ENCODE results near the gene FSTL3.
A peak's percentile ranks its signal among the peaks of the same experiment; 100 is the strongest.
"Not testable (repeated sequence)": the region's sequence is repeated elsewhere in the genome, so short reads cannot be mapped to it uniquely, and the experiment has no call there.

The FSTL3 gene

DNA sequence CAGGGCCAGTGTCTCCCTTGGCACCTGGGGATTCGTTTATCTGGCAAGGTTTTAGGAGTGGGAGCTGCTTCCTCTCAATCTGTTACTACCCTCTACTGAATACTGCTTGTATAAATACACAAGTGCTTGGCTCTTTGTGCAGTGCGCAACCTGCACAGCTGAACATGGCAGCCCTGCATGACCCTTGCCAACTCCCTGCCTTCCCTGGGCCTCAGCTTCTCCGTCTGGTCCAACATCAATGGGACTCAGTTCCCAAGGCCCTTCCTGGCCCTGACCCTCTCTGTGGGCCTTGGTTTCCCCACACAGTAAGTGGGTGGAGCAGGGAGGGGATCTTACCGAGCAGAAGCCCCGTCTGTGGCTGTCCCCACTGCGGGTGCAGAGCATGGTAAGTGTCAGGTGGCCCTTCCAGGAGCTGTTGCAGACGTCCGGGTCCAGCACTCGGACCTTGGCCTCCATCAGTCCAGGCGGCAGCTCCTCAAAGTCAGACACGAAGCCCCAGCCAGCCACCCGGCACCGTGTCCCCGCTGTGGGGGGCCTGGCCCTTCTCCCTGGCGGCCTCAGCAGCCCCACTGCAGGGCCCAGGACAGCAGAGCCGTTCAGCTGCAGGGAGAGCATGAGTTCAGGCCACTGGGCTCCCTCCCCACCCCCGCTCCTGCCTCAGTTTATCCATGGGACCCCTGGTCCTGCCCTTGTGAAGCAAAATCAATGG, 10.6 kb downstream of the FSTL3 start:
- no peak for DNase-seq

DNA sequence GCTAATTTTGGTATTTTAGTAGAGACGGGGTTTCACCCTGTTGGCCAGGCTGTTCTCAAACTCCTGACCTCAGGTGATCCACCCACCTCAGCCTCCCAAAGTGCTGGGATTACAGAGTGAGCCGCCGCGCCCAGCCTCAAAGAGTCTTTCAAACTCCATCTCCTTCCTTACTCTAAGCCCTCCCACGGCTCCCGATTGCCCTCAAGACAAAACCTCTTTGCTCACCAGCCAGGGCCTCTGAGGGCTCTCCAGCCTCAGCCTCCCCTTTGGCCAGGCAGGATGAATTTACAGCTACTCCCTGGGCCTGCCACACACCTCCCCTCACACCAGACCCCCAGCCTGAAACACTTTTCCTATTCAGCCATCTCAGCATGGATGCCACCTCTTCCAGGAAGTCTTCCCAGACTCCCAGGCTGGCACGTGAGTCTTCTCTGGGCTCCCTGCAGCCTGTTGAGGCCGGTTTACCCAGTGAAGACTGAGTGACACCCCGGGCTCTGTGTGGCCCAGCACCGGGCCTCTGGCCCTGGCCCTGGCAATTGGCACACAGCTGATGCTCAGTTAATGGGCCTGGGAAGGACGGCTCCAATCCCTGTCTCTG, 11.5 kb downstream of the FSTL3 start:
- DNase-seq, result no peak

GRCh38 chr19:688214-688613, 12.0 kb downstream of the FSTL3 start:
- no peak for DNase-seq

GRCh38 chr19:688992-689391, 12.8 kb downstream of the FSTL3 start:
- no peak for DNase-seq

DNA sequence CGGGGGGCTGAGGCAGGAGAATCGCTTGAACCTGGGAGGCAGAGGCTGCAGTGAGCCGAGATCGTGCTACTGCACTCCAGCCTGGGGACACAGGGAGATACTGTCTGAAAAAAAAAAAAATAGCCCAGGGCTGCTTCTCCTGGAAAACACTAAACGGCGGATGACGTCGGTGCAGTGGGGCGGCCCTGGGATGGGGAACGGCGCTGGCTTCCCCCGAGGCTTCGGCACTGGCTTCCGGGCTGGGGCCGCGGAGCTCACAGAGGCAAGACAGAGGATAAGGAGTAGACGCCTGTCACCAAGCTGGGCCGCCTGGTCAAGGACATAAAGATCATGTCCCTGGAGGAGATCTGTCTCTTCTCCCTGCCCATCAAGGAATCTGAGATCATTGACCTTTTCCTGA, 14.0 kb downstream of the FSTL3 start:
- DNase-seq, result no peak

DNA sequence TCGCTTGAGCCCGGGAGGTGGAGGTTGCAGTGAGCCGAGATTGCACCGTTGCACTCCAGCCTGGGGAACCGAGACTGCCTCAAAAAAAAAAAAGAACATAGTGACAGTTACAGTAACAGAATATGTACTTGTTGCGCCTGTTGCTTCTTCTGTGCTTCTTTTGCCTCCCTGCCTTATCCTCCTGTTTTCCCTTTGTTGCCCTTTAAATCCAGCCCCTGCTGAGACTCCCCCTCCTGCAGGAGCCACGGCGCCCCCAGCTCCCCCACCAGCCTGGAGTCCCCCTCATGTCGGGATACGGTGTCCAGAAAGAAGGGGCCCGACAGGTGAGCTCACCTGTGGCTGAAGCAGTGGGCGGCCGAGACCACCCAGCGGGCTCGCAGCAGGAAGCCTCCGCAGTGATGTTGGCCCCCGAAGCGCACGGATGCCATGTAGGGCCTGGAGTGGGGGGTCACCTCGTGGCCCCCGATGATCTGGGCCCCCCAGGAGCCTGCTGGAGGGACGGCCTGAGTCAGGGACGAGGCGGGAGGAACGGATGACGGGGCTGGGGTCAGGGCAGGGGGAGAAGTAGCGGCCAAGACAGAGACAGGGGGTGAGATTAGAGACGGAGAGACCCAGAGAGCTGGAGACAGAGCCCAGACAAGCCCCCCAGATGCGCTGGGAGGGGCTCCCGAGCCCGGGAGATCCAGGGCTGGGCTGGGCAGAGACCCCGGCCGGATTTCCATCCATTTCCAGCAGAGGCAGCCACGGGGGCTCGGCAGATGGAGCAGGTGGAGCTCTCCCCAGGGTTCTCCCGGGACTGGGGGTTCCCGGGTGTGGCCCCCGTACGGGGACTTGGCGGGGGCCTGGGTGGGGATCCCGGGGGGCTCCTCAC, 18.5 kb downstream of the FSTL3 start:
- no peak for DNase-seq

- DNase-seq, result no peak
Measured at GRCh38 chr19:695352-695949, 19.3 kb downstream of the FSTL3 start, which contains the start of gene PRSS57. PRSS57 (minus strand) TSS chr19:695452; CDS start chr19:695430, 22 bp downstream.

DNA sequence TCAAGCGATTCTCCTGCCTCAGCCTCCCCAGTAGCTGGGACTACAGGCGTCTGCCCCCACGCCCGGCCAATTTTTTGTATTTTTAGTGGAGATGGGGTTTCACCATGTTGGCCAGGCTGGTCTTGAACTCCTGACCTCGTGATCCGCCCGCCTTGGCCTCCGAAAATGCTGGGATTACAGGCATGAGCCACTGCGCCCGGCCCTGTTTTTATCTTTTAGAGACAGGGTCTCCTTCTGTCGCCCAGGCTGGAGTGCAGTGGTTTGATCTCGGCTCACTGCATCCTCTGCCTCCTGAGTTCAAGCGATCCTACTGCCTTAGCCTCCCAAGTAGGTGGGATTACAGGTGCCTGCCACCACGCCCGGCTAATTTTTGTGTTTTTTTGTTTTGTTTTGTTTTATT, 22.3 kb downstream of the FSTL3 start:
- DNase-seq, result not testable (repeated sequence)

GRCh38 chr19:699885-700284, 23.7 kb downstream of the FSTL3 start:
- not testable (repeated sequence) for DNase-seq

DNA sequence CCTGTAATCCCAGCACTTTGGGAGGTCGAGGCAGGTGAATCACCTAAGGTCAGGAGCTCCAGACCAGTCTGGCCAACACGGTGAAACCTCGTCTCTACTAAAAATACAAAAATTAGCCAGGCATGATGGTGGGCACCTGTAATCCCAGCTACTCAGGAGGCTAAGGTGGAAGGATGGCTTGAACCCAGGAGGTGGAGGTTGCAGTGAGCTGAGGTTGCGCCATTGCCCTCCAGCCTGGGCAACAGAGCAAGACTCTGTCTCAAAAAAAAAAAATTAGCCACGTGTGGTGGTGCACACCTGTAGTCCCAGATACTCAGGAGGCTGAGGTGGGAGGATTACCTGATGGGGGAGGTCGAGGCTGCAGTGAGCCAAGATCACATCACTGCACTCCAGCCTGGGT, 26.7 kb downstream of the FSTL3 start:
- DNase-seq, result not testable (repeated sequence)

- no peak for DNase-seq
Measured at GRCh38 chr19:703329-703650, 27.1 kb downstream of the FSTL3 start.

GRCh38 chr19:703651-704446, 27.7 kb downstream of the FSTL3 start:
- peak; percentile 78 for DNase-seq

DNA sequence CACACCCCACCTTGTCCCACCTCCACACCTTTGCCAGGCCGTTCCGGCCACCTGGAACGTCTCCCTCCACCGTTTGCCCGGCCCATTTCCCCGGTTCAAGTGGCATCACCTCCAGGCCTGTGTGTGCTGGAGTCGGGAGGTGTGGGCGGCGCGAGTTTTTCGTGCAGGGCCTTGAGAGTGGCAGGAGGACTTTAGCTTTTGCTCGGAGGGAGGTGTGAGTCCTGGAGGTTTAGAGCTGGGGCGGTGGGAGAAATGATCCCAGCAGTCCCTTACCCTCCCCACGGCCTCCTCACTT, 28.2 kb downstream of the FSTL3 start:
- no peak for DNase-seq

DNA sequence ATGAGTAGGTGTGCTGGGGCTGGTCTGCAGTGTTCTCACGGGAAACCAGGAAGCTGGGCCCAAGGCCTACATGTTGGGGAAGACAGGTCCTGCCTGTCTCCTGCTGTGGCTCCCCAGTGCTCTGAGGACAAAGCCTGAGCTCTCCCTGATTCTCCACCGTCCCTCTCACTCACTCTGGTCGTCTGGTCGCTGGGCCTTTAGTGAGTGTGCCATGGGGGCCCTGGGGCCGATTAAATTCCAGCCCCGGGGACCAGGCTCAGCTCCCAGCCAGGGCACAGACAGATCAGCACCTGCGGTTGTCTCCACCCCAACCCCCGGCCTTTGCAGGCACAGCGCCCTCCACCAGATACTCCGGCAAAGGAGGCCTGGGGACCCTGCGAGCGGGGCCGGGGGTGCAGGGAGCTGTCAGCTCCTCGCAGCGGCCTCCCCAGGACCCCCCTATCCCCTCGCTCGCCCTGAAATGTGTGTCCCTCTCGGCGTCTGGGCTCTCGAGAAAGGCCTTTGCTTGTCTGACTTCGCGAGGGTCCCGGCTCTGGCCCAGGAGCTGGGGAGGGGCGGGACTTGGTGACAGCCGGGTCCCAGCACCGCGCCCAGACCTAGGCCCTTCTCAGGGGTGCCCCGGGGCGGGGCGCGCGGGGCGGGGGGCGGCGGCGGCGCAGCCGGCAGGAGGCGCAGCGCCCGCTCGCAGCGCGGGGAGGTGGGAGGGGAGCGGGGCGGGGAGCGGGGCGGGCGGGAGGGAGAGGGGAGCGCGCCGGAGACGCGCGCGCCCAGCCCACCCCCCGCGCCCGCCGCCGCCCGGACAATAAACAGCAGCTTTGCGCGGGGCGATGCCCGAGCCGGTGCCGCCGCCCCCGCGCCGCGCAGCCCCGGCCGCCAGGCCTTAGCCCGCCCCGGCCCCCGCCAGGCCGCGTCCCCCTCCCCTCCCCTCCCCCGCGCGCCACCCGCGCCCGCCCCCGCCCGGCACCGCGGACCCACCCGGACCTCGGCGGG, 32.3 kb downstream of the FSTL3 start, which contains the start of gene PALM:
Gene PALM (plus strand): TSS at position 782 of the 990 bp plus-strand sequence. CDS start 212 bp downstream, outside the sequence.
- DNase-seq, result no peak

- no peak for DNase-seq
Measured at GRCh38 chr19:709196-709964, 33.2 kb downstream of the FSTL3 start.

DNA sequence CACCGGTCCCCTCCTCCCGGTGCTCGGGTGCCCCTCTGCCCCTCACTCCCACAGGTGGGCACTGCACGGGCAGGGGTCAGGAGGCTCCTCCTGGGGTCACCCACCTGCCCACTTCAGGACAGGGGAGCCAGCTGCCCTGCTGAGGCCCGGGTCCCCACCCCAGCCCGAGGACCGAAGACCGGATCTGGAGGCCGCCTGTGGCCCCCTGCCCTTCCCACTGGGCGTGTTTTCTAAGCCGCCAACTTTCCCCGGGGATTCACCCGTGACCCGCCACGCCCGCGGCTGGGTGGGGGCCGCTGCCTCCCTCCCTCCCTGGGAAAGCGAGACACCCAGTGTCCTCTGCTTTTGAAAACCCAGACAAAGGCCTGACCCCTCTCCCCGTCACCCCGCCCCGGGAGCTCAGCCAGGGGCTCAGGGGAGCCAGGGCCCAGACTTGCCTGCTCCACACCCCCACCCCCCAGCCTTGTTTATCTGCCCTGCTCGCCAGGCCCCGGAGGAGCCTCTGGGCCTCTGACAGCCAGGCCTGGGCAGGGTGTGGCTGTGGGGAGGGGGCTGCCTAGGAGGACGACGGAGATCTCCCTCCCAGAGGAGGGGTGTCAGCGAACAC, 33.9 kb downstream of the FSTL3 start:
- no peak for DNase-seq

DNA sequence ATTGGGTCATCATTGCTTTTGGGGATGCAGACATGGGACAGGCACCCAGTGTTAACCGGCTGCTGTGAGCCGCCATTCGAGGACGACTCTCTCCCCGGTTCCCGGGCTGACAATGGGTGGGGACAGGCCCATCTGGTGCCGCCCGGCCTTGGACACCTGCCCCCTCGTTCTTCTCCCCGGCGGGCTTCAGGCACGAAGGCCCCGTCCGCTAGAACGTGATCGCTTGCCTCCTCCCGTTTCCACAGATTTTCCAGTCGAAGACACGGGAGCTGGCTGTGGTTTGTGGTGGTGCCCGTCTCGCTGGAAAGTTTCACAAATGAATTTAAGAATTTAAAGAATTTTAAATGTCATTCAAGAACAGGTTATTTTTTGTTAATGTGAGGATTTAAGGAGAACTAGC, 34.6 kb downstream of the FSTL3 start:
- DNase-seq, result no peak

GRCh38 chr19:711254-711653, 35.1 kb downstream of the FSTL3 start:
- DNase-seq, result no peak

DNA sequence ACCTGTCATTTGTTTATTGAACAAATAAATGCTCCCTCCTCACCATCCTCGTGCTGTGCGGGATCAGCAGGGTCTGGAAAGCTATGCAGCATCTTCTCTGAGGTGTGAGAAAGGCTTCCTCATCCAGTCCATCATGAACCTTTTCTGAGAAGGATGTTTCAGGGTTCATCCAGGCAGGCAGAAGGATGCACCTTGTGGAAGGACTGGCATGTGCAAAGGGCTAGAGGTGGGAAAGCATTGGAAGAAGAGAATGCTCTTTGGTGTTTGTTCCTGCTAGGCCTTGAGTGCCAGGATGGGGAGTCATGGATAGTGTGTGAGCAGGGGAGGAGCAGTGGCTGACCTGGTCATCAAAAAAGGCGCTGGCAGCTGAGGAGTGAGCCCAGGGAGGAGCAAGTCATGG, 39.2 kb downstream of the FSTL3 start:
- no peak for DNase-seq

DNA sequence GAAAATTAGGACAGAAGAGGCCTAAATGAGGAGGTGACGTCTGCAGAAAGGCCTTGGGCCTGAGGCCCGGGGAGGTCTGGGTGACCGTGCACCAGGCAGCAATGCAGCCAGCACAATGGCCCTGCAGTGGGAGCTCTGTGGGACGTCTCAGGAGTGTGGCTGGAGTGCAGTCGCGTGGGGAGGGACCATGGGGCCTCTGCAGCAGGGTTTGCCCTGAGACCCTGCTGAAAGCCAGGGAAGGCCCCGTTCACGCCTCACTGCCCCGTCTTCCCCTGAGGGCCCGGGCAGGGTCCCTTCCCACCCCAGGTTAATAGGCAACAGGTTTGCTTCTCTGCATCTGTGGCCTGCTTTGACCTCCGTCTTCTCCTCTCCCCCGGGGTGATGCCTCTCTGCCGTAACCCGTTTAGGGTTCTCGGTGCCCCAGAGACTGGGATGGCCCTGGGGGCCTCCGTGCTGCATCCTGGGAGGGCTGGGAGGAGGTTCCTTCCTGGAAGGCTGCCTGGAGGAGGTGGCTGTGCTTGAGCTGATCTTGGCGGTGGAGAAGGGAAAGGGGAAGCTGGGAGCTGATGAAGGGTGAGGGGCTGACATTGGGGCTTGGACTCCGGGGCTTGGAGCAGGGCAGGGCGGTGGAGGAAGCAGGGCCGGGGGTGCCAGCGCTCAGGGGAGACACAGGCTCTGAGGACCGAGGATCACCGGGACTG, 42.2 kb downstream of the FSTL3 start:
- no peak for DNase-seq
